BJ (cell line): ENCODE results near the gene RNF146. TPM values are rescaled to one million over a fixed set of nuclear protein-coding genes. Genes with fewer than 3 reads are reported as not detected.
"Not testable (repeated sequence)": the region's sequence is repeated elsewhere in the genome, so short reads cannot be mapped to it uniquely, and the experiment has no call there.

ENCODE experiments used
- CTCF ChIA-PET: fragments of 350-600 bp; formaldehyde crosslinking; extraction: SDS; loops from one replicate; lab custom pipeline; 2021; ENCODE audit warnings: antibody characterized with exemption, inconsistent platforms; lab: Yijun Ruan, JAX
- POLR2A ChIA-PET: fragments of 300-600 bp; sonication (Branson Sonifier 250); formaldehyde crosslinking; extraction: SDS; loops from one replicate; lab custom pipeline; 2021; ENCODE audit warnings: antibody characterized with exemption; lab: Charles Lee
- DNase-seq: peaks from one replicate; pipeline ENCODE4 v3.0.0-alpha.2; 2011; ENCODE audit warnings: low read depth
- H3K27me3 ChIP-seq: 2 replicates; pipeline ENCODE4 v1.6.0; 2011; ENCODE audit warnings: low read length; ENCODE audit not compliant: control insufficient read depth, insufficient read depth
- H3K36me3 ChIP-seq: 2 replicates; pipeline ENCODE4 v1.5.1; 2011; ENCODE audit warnings: low read length; ENCODE audit not compliant: control insufficient read depth, insufficient read depth
- H3K4me3 ChIP-seq: 2 replicates; pipeline ENCODE4 v1.5.1; 2011; ENCODE audit warnings: low read depth, mild to moderate bottlenecking, control low read depth, low read length
- polyA plus RNA-seq: library from polyadenylated mRNA; depleted of rRNA; stranded (reverse); fragments of >200 nt; gene quantifications from 2 replicates; pipeline ENCODE4 v1.2.3, GENCODE V29; 2011
- TF ChIP-seq, protein P1 (sequence below): IDR thresholded peaks from 2 replicates; pipeline ENCODE4 v1.5.1; 2011; ENCODE audit warnings: low read depth, mild to moderate bottlenecking, control low read depth, inconsistent platforms, low read length, moderate library complexity; ENCODE audit not compliant: insufficient read depth

The RNF146 gene
- polyA plus RNA-seq, 1 experiment, result 36.2 TPM

DNA sequence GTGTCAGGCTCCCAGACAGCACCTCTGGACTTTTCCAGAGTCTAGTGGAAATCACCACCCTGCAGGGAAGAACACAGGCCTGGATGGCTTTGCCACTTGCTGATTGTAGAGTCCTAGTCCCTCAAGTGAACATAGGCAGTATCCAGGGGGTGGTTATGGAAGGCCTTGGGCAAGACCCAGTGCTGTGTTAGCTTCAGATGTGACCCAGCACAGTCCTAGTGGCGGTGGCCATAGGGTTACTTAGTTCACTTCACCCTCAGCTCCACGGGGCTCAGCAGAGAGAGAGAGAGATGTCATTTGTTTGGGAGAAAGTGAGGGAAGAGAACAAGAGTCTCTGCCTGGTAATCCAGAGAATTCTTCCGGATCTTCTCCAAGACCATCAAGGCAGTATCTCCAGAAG, 37.3 kb downstream of the RNF146 start:
- TF ChIP-seq, protein P1, sequence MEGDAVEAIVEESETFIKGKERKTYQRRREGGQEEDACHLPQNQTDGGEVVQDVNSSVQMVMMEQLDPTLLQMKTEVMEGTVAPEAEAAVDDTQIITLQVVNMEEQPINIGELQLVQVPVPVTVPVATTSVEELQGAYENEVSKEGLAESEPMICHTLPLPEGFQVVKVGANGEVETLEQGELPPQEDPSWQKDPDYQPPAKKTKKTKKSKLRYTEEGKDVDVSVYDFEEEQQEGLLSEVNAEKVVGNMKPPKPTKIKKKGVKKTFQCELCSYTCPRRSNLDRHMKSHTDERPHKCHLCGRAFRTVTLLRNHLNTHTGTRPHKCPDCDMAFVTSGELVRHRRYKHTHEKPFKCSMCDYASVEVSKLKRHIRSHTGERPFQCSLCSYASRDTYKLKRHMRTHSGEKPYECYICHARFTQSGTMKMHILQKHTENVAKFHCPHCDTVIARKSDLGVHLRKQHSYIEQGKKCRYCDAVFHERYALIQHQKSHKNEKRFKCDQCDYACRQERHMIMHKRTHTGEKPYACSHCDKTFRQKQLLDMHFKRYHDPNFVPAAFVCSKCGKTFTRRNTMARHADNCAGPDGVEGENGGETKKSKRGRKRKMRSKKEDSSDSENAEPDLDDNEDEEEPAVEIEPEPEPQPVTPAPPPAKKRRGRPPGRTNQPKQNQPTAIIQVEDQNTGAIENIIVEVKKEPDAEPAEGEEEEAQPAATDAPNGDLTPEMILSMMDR, result no peak
- CTCF ChIA-PET, result interaction anchor here (0.6 to 5.9 kb wide), 15 partner anchors 9 to 396 kb away, joined by 3 to 51 read pairs (median 5); partner anchors contain the start of gene KIAA0408
- no peak for DNase-seq
- Histone ChIP-seq H3K27me3 (no peaks in the 10 kb centered on the region), H3K4me3 (no peak overlapping the region), H3K36me3 (no peaks in the 10 kb centered on the region; the same call in 1 of the 2 replicates)
- POLR2A ChIA-PET, result no interaction called here

GRCh38 chr6:127305741-127306140, 39.1 kb downstream of the RNF146 start:
- H3K4me3 ChIP-seq, result no peak overlapping the region
- TF ChIP-seq, protein P1, result no peak
- POLR2A ChIA-PET, result no interaction called here
- no peaks in the 10 kb centered on the region for H3K27me3 ChIP-seq
- no peaks in the 10 kb centered on the region; the same call in 1 of the 2 replicates for H3K36me3 ChIP-seq
- CTCF ChIA-PET, result interaction anchor here (1.5 to 2.6 kb wide), 2 partner anchors 230 to 233 kb away, joined by 3 to 7 read pairs; no protein-coding TSS in a partner anchor
- DNase-seq, result no peak

GRCh38 chr6:127317388-127318128, 50.9 kb downstream of the RNF146 start:
- Histone ChIP-seq H3K36me3 (peaks cover 2% of the 10 kb centered on the region), H3K4me3 (no peak overlapping the region), H3K27me3 (no peaks in the 10 kb centered on the region)
- DNase-seq, result no peak
- POLR2A ChIA-PET, result no interaction called here
- TF ChIP-seq, protein P1, result no peak
- CTCF ChIA-PET, result interaction anchor here (1.2 kb wide), 1 partner anchor 19 kb away, joined by 3 read pairs; no protein-coding TSS in a partner anchor

GRCh38 chr6:127319686-127320085, 53.0 kb downstream of the RNF146 start:
- Histone ChIP-seq H3K4me3 (no peak overlapping the region), H3K36me3 (peaks cover 2% of the 10 kb centered on the region), H3K27me3 (no peaks in the 10 kb centered on the region)
- CTCF ChIA-PET, result interaction anchor here (0.9 to 1.4 kb wide), 5 partner anchors 8 to 42 kb away, joined by 3 to 4 read pairs (median 4); no protein-coding TSS in a partner anchor
- POLR2A ChIA-PET, result no interaction called here
- TF ChIP-seq, protein P1, result no peak
- DNase-seq, result no peak

GRCh38 chr6:127328043-127328609, 61.5 kb downstream of the RNF146 start:
- peaks cover 3% of the 10 kb centered on the region for H3K36me3 ChIP-seq
- H3K4me3 ChIP-seq, result no peak overlapping the region
- H3K27me3 ChIP-seq, result no peaks in the 10 kb centered on the region
- POLR2A ChIA-PET, result interaction anchor here (0.6 kb wide), 1 partner anchor 29 kb away, joined by 5 read pairs; no protein-coding TSS in a partner anchor
- CTCF ChIA-PET, result interaction anchor here (1.6 kb wide), 1 partner anchor 9 kb away, joined by 4 read pairs; no protein-coding TSS in a partner anchor
- DNase-seq, result no peak
- TF ChIP-seq, protein P1, result no peak

DNA sequence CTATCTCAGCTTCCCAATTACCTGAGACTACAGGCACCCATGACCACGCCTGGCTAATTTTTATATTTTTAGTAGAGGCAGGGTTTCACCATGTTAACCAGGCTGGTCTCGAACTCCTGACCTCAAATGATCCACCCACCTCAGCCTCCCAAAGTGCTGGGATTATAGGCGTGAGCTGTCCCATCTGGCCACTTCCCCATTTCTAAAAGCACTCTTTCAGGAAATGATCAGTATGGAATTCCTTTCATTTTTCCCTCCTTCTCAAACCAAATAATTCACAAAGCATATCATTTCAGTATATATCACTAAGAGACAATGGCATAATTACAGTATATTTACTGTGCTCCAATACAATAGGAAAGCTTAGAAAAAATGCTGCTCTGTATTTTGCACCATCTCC, 64.6 kb downstream of the RNF146 start:
- POLR2A ChIA-PET, DNase-seq, H3K4me3 ChIP-seq, H3K36me3 ChIP-seq, H3K27me3 ChIP-seq: not testable (repeated sequence)
- CTCF ChIA-PET, result interaction anchor here (0.9 to 1.6 kb wide), 2 partner anchors 8 to 11 kb away, joined by 3 to 4 read pairs; no protein-coding TSS in a partner anchor
